Fibroblast of skin of right quadriceps (primary cell): ENCODE measurements around the gene LMNA.
"Not testable (repeated sequence)": the region's sequence is repeated elsewhere in the genome, so short reads cannot be mapped to it uniquely, and the experiment has no call there.

Experiments used
- DNase-seq: peaks from one replicate; pipeline ENCODE4 v3.0.0-alpha.2; 2013

Gene LMNA

GRCh38 chr1:156122519-156123355 lies 8.2 kb downstream of the LMNA start:
- peak; percentile 90 for DNase-seq

- peak; percentile 97 for DNase-seq
These were observed 9.1 kb downstream of the LMNA start for GRCh38 chr1:156123356-156124196.

- DNase-seq, result no peak
These were observed 10.3 kb downstream of the LMNA start for GRCh38 chr1:156124557-156125483.

GRCh38 chr1:156125544-156125943 lies 11.0 kb downstream of the LMNA start:
- not testable (repeated sequence) for DNase-seq

GRCh38 chr1:156126043-156126629 lies 11.6 kb downstream of the LMNA start:
- DNase-seq, result peak; percentile 99

GRCh38 chr1:156126630-156127534 lies 12.4 kb downstream of the LMNA start:
- DNase-seq, result peak; percentile 94

GRCh38 chr1:156128308-156128653 lies 13.8 kb downstream of the LMNA start:
- DNase-seq, result no peak

- peak; percentile 88 for DNase-seq
These were observed 14.4 kb downstream of the LMNA start for GRCh38 chr1:156128654-156129597.

- DNase-seq, result peak; percentile 98
These were observed 15.4 kb downstream of the LMNA start for GRCh38 chr1:156129687-156130577.

GRCh38 chr1:156130578-156130942 lies 16.0 kb downstream of the LMNA start:
- DNase-seq, result no peak

GRCh38 chr1:156134716-156135435 lies 20.4 kb downstream of the LMNA start:
- DNase-seq, result no peak

- DNase-seq, result no peak
These were observed 21.7 kb downstream of the LMNA start for GRCh38 chr1:156135930-156136871.

GRCh38 chr1:156136970-156137483 lies 22.5 kb downstream of the LMNA start:
- DNase-seq, result no peak

- DNase-seq, result no peak
These were observed 24.0 kb downstream of the LMNA start for GRCh38 chr1:156138458-156138867.

- DNase-seq, result no peak
These were observed 26.6 kb downstream of the LMNA start for GRCh38 chr1:156140879-156141707.
